Activated CD4-positive, alpha-beta T cell treated with anti-CD3 and anti-CD28 coated beads for 36 hours (primary cell): Measurements from ENCODE around the gene NPR1. TPM values are rescaled to one million over a fixed set of nuclear protein-coding genes. Genes with fewer than 3 reads are reported as not detected.
"Not testable (repeated sequence)": the region's sequence is repeated elsewhere in the genome, so short reads cannot be mapped to it uniquely, and the experiment has no call there.

Experiments used
- ATAC-seq: fragments of 200-7000 bp; cut with Tn5 transposase; one replicate; pipeline ENCODE4 v1.10.0; 2021; ENCODE audit warnings: mild to moderate bottlenecking, moderate library complexity
- CTCF ChIA-PET: fragments of 350-600 bp; sonication (Branson Sonifier 250); formaldehyde crosslinking; loops from one replicate; lab custom pipeline; 2021; ENCODE audit warnings: antibody characterized with exemption; lab: Charles Lee
- POLR2A ChIA-PET: fragments of 350-600 bp; sonication (Branson Sonifier 250); formaldehyde crosslinking; loops from one replicate; lab custom pipeline; 2021; ENCODE audit warnings: antibody characterized with exemption, inconsistent platforms; lab: Charles Lee
- DNase-seq: peaks from one replicate; pipeline ENCODE4 v3.0.0-alpha.2; 2020
- H3K27ac Mint-ChIP-seq: one replicate; pipeline ENCODE4 v1.8.0; 2021; ENCODE audit warnings: mixed read lengths
- H3K27me3 Mint-ChIP-seq: one replicate; pipeline ENCODE4 v1.8.0; 2021; ENCODE audit warnings: mixed read lengths
- H3K36me3 Mint-ChIP-seq: one replicate; pipeline ENCODE4 v1.8.0; 2021; ENCODE audit warnings: low read depth, mixed read lengths
- H3K4me1 Mint-ChIP-seq: one replicate; pipeline ENCODE4 v1.8.0; 2021; ENCODE audit warnings: mixed read lengths
- H3K4me3 Mint-ChIP-seq: one replicate; pipeline ENCODE4 v1.8.0; 2021; ENCODE audit warnings: mild to moderate bottlenecking, moderate library complexity, mixed read lengths
- H3K9me3 Mint-ChIP-seq: one replicate; pipeline ENCODE4 v1.8.0; 2021; ENCODE audit warnings: low read depth, mixed read lengths
- intact Hi-C, 2 experiments: fragments of 100-400 bp; cut with DNase I in 1 of 2; cut with micrococcal nuclease in 1 of 2; formaldehyde crosslinking; loops; one replicate each; pipeline versions ENCODE4 v1.14.2 to v1.15.1; 2022 to 2024; cut with DNase I, micrococcal nuclease
- total RNA-seq, 2 experiments: library from RNA; stranded (reverse); gene quantifications; one replicate each; pipeline ENCODE4 v1.2.3, GENCODE V29; 2021

The NPR1 gene
- total RNA-seq, 2 experiments from 2014 or later, result 0.04 to 0.11 TPM

GRCh38 chr1:153696741-153697140 lies 18.3 kb downstream of the NPR1 start:
- H3K4me1 Mint-ChIP-seq, result no peaks in the 10 kb centered on the region
- ATAC-seq, result no peak
- no peaks in the 10 kb centered on the region for H3K9me3 Mint-ChIP-seq
- DNase-seq, result no peak
- intact Hi-C loops, result no loop called here
- no peak overlapping the region for H3K27ac Mint-ChIP-seq
- CTCF ChIA-PET, result interaction anchor here (1.4 kb wide), 1 partner anchor 203 kb away, joined by 3 read pairs; no protein-coding TSS in a partner anchor
- POLR2A ChIA-PET, result no interaction called here
- no peak overlapping the region for H3K4me3 Mint-ChIP-seq
- H3K27me3 Mint-ChIP-seq, result peaks cover 3% of the 10 kb centered on the region
- no peaks in the 10 kb centered on the region for H3K36me3 Mint-ChIP-seq

- intact Hi-C loops, result no loop called here
- POLR2A ChIA-PET, result no interaction called here
Measured at GRCh38 chr1:153697191-153698019, 18.9 kb downstream of the NPR1 start.

GRCh38 chr1:153698020-153698922 lies 19.8 kb downstream of the NPR1 start:
- no peak for ATAC-seq
- CTCF ChIA-PET, result interaction anchor here (1.4 kb wide), 1 partner anchor 204 kb away, joined by 3 read pairs; no protein-coding TSS in a partner anchor
- Mint-ChIP-seq H3K9me3 (no peaks in the 10 kb centered on the region), H3K27me3 (peaks cover 3% of the 10 kb centered on the region), H3K4me1 (no peaks in the 10 kb centered on the region), H3K4me3 (no peak overlapping the region), H3K27ac (no peak overlapping the region), H3K36me3 (no peaks in the 10 kb centered on the region)
- intact Hi-C loops, result no loop called here
- POLR2A ChIA-PET, result interaction anchor here (0.6 kb wide), 1 partner anchor 138 kb away, joined by 3 read pairs; no protein-coding TSS in a partner anchor
- no peak for DNase-seq

More at GRCh38 chr1:153697191-153698019, 18.9 kb downstream of the NPR1 start:
- Mint-ChIP-seq H3K4me3 (no peak overlapping the region), H3K27me3 (peaks cover 3% of the 10 kb centered on the region), H3K9me3 (no peaks in the 10 kb centered on the region), H3K27ac (no peak overlapping the region), H3K36me3 (no peaks in the 10 kb centered on the region), H3K4me1 (no peaks in the 10 kb centered on the region)
- CTCF ChIA-PET, result interaction anchor here (1.4 kb wide), 1 partner anchor 203 kb away, joined by 3 read pairs; no protein-coding TSS in a partner anchor
- DNase-seq (no peak), ATAC-seq (no peak)

GRCh38 chr1:153698923-153699714 lies 20.6 kb downstream of the NPR1 start:
- ATAC-seq (no peak), DNase-seq (no peak)
- Mint-ChIP-seq H3K27me3 (peaks cover 3% of the 10 kb centered on the region), H3K4me3 (no peak overlapping the region), H3K27ac (no peak overlapping the region), H3K9me3 (no peaks in the 10 kb centered on the region), H3K36me3 (no peaks in the 10 kb centered on the region), H3K4me1 (no peaks in the 10 kb centered on the region)
- ChIA-PET CTCF (interaction anchor here (1.1 kb wide), 1 partner anchor 19 kb away, joined by 3 read pairs; no protein-coding TSS in a partner anchor), POLR2A (interaction anchor here (0.6 kb wide), 2 partner anchors 54 to 137 kb away, joined by 3 to 13 read pairs; no protein-coding TSS in a partner anchor)
- intact Hi-C loops, result no loop called here

GRCh38 chr1:153699768-153700167 lies 21.3 kb downstream of the NPR1 start:
- Mint-ChIP-seq H3K9me3 (no peaks in the 10 kb centered on the region), H3K4me3 (no peak overlapping the region), H3K27me3 (peaks cover 3% of the 10 kb centered on the region), H3K4me1 (no peaks in the 10 kb centered on the region), H3K27ac (no peak overlapping the region), H3K36me3 (no peaks in the 10 kb centered on the region)
- ATAC-seq (no peak), DNase-seq (no peak)
- ChIA-PET CTCF (interaction anchor here (0.6 to 1.1 kb wide), 2 partner anchors 20 kb away, joined by 3 read pairs; no protein-coding TSS in a partner anchor), POLR2A (interaction anchor here (0.6 kb wide), 1 partner anchor 53 kb away, joined by 13 read pairs; no protein-coding TSS in a partner anchor)
- intact Hi-C loops, result no loop called here

GRCh38 chr1:153705484-153705883 lies 27.0 kb downstream of the NPR1 start:
- ATAC-seq (no peak), DNase-seq (no peak)
- Mint-ChIP-seq H3K36me3 (no peaks in the 10 kb centered on the region), H3K4me1 (no peaks in the 10 kb centered on the region), H3K4me3 (no peak overlapping the region), H3K9me3 (no peaks in the 10 kb centered on the region), H3K27ac (no peak overlapping the region), H3K27me3 (no peaks in the 10 kb centered on the region)
- intact Hi-C loops, result no loop called here
- ChIA-PET POLR2A (no interaction called here), CTCF (interaction anchor here (1.7 kb wide), 1 partner anchor 44 kb away, joined by 4 read pairs; no protein-coding TSS in a partner anchor)

GRCh38 chr1:153711026-153711425 lies 32.5 kb downstream of the NPR1 start:
- H3K4me3 Mint-ChIP-seq, result no peak overlapping the region
- H3K27ac Mint-ChIP-seq, result no peak overlapping the region
- H3K4me1 Mint-ChIP-seq, result no peaks in the 10 kb centered on the region
- no peaks in the 10 kb centered on the region for H3K36me3 Mint-ChIP-seq
- ATAC-seq, result no peak
- CTCF ChIA-PET, result interaction anchor here (0.7 kb wide), 1 partner anchor 349 kb away, joined by 3 read pairs; no protein-coding TSS in a partner anchor
- H3K9me3 Mint-ChIP-seq, result no peaks in the 10 kb centered on the region
- no peak for DNase-seq
- peaks cover 9% of the 10 kb centered on the region for H3K27me3 Mint-ChIP-seq
- intact Hi-C loops, result no loop called here
- POLR2A ChIA-PET, result no interaction called here

- intact Hi-C loops, ATAC-seq, H3K9me3 Mint-ChIP-seq, H3K27me3 Mint-ChIP-seq, H3K4me3 Mint-ChIP-seq, H3K27ac Mint-ChIP-seq, POLR2A ChIA-PET, H3K36me3 Mint-ChIP-seq, DNase-seq: not testable (repeated sequence)
- H3K4me1 Mint-ChIP-seq, result peaks cover 12% of the 10 kb centered on the region
- CTCF ChIA-PET, result interaction anchor here (0.8 to 1.4 kb wide), 3 partner anchors 11 to 45 kb away, joined by 3 to 5 read pairs (median 3); partner anchors contain the start of gene ILF2
Measured at GRCh38 chr1:153716211-153716610, 37.7 kb downstream of the NPR1 start.

- Mint-ChIP-seq H3K4me1 (peaks cover 12% of the 10 kb centered on the region), H3K27ac (no peak overlapping the region), H3K36me3 (no peaks in the 10 kb centered on the region), H3K4me3 (no peak overlapping the region), H3K9me3 (no peaks in the 10 kb centered on the region), H3K27me3 (peaks cover 9% of the 10 kb centered on the region)
- ATAC-seq (peak; percentile 83), DNase-seq (no peak)
- ChIA-PET POLR2A (no interaction called here), CTCF (interaction anchor here (0.6 to 1.4 kb wide), 3 partner anchors 13 to 132 kb away, joined by 3 to 4 read pairs (median 3); no protein-coding TSS in a partner anchor)
- intact Hi-C loops, result no loop called here
Measured at GRCh38 chr1:153717330-153717729, 38.8 kb downstream of the NPR1 start.

- POLR2A ChIA-PET, result no interaction called here
- intact Hi-C loops, result no loop called here
- ATAC-seq, result no peak
Measured at GRCh38 chr1:153723687-153724086, 45.2 kb downstream of the NPR1 start.

More at GRCh38 chr1:153723687-153724086, 45.2 kb downstream of the NPR1 start:
- H3K36me3 Mint-ChIP-seq, result no peaks in the 10 kb centered on the region
- no peaks in the 10 kb centered on the region for H3K9me3 Mint-ChIP-seq
- DNase-seq, result no peak
- peaks cover 10% of the 10 kb centered on the region for H3K4me1 Mint-ChIP-seq
- H3K4me3 Mint-ChIP-seq, result no peak overlapping the region
- no peaks in the 10 kb centered on the region for H3K27me3 Mint-ChIP-seq
- CTCF ChIA-PET, result interaction anchor here (0.8 kb wide), 1 partner anchor 45 kb away, joined by 3 read pairs; the partner anchor contains the start of gene NPR1
- H3K27ac Mint-ChIP-seq, result no peak overlapping the region
